ENCODE measurements around the gene KSR1. TPM values are rescaled to one million over a fixed set of nuclear protein-coding genes. Genes with fewer than 3 reads are reported as not detected.
"Not testable (repeated sequence)": the region's sequence is repeated elsewhere in the genome, so short reads cannot be mapped to it uniquely, and the experiment has no call there.

The KSR1 gene
- total RNA-seq, 4 donors from 2014 or later, result 10.0 to 15.2 (median 13.9) TPM

DNA sequence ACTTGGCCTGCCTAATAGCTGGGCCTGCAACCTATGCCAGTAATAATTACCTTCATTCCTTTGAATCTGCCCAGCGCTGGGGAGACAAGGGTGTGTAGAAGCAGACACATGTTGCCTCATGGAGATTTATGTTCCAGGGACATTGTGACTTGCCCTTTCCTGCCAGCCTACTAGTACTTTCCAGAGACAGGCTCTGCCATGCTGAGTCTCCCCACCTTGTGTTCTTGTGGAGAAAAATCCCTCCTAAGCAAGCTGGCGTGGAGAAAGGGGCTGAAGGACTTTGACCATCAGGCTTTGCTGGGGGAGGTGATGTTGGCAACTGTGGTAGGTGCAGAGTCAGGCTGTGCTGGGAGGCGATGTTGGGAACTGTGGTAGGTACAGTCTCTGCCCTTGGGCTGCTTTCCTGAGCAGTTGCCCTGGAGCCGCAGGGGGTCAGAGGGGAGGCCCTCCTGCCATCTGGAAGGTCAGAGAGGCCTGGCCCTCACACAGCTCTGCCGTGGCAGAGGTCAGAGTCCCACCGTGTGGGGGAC, 4.0 kb downstream of the KSR1 start:
- no peaks in the 10 kb centered on the region for H3K27me3 ChIP-seq
- WGBS, 2 donors (ENCODE audit: low coverage in 1 of 2), result 86% methylated on average over 2 of the region's 6 CpGs; no CpG with 5 or more reads in 1 of the 2 donors
- TF ChIP-seq POLR2AphosphoS5 (IDR thresholded peaks at IDR 0.05) (no peak), POLR2A (IDR thresholded peaks at IDR 0.05) (no peak), EP300 (IDR thresholded peaks at IDR 0.05) (no peak)
- TF ChIP-seq, protein P1, sequence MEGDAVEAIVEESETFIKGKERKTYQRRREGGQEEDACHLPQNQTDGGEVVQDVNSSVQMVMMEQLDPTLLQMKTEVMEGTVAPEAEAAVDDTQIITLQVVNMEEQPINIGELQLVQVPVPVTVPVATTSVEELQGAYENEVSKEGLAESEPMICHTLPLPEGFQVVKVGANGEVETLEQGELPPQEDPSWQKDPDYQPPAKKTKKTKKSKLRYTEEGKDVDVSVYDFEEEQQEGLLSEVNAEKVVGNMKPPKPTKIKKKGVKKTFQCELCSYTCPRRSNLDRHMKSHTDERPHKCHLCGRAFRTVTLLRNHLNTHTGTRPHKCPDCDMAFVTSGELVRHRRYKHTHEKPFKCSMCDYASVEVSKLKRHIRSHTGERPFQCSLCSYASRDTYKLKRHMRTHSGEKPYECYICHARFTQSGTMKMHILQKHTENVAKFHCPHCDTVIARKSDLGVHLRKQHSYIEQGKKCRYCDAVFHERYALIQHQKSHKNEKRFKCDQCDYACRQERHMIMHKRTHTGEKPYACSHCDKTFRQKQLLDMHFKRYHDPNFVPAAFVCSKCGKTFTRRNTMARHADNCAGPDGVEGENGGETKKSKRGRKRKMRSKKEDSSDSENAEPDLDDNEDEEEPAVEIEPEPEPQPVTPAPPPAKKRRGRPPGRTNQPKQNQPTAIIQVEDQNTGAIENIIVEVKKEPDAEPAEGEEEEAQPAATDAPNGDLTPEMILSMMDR (IDR thresholded peaks at IDR 0.05), result no peak
- no peak for ATAC-seq
- H3K27ac ChIP-seq, result no peak overlapping the region
- no peaks in the 10 kb centered on the region for H3K36me3 ChIP-seq
- peaks cover 0 to 32% (median 15%) of the 10 kb centered on the region in 3 donors for H3K4me1 ChIP-seq
- H3K9me3 ChIP-seq, result no peaks in the 10 kb centered on the region
- H3K4me3 ChIP-seq, result no peak overlapping the region

DNA sequence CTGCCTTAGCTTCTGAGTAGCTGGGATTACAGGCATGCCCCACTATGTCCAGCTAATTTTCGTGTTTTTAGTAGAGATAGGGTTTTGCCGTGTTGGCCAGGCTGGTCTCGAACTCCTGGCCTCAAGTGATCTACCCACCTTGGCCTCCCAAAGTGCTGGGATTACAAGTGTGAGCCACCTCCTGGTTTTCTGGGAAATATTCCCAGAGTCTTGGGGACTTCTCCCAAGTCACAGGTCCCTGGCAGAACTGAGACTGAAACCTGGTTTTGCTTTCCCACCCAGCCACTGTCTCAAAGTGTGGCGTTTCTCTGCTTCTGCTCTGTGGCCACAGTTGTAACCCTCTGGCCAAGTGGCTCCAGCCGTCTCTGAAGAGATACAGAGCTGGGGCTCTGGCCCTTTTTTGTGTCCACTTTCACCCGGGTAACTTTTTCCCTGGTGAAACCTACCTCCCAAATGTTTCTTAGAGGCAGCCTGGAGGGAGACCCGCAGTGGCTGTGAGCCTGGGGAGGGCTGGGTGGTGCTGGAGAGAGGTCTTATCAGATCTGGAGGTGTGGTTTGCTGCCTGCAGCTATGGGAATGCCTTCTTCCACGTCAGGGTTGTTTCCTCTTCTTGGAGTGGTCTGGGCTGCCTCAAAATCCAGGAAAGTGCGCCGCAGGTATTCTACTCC, 5.1 kb downstream of the KSR1 start:
- TF ChIP-seq, protein P1 (IDR thresholded peaks at IDR 0.05), result no peak
- WGBS, 2 donors (ENCODE audit: low coverage in 1 of 2), result 84 to 100% methylated on average over 4 to 5 of the region's 10 CpGs
- no peaks in the 10 kb centered on the region for H3K36me3 ChIP-seq
- no peak for ATAC-seq
- H3K4me3 ChIP-seq, result no peak overlapping the region
- H3K4me1 ChIP-seq, result peaks cover 0 to 25% (median 15%) of the 10 kb centered on the region in 3 donors
- H3K9me3 ChIP-seq, result no peaks in the 10 kb centered on the region
- H3K27ac ChIP-seq, result no peak overlapping the region
- no peaks in the 10 kb centered on the region for H3K27me3 ChIP-seq

DNA sequence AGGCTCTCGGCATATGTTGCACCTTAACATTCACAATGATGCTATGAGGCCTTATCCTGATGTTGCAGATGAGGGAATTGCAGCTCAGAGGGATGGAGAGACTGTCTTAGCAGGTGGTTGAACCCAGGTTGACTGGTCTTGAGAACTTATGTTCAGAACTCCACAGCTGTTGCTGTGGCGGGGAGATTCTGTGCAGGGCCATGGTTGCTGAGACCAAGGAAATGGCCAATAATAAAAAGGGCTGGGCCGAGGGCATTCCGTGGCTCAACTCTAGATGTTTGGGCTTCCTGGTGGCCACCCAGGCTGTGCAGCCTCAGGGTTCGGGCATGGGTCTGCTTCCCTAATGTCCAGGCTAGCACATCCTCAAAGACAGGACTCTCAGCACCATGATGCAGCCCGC, 5.9 kb downstream of the KSR1 start:
- TF ChIP-seq, protein P1 (IDR thresholded peaks at IDR 0.05), result no peak
- TF ChIP-seq POLR2A (IDR thresholded peaks at IDR 0.05), result no peak
- TF ChIP-seq EP300 (IDR thresholded peaks at IDR 0.05), result no peak
- no peak for TF ChIP-seq POLR2AphosphoS5 (IDR thresholded peaks at IDR 0.05)
- H3K36me3 ChIP-seq, result no peaks in the 10 kb centered on the region
- H3K4me3 ChIP-seq, result no peak overlapping the region
- H3K27me3 ChIP-seq, result no peaks in the 10 kb centered on the region
- WGBS, 2 donors (ENCODE audit: low coverage in 1 of 2), result 95 to 100% methylated on average over 2 of the region's 6 CpGs
- no peak overlapping the region for H3K27ac ChIP-seq
- ATAC-seq, result no peak
- H3K9me3 ChIP-seq, result no peaks in the 10 kb centered on the region
- peaks cover 0 to 19% (median 15%) of the 10 kb centered on the region in 3 donors for H3K4me1 ChIP-seq

DNA sequence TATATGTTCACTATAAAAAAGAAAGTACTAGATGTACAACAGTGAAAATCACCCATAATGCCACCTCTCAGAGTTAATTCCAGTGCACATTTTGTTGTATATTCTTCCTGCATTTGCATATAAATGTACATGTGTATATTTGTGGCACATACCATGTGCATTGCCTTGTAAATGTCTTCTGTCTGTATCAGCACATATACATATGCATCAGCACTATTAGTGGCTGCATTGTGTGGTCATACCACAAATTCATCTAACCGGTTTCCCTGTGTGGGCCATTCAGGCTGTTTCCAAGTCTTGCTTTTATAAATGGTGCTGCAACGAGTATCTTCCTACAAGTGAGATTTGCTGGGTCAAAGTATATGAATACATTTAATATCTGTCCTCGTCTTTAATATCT, 6.5 kb downstream of the KSR1 start:
- Histone ChIP-seq H3K36me3 (no peaks in the 10 kb centered on the region), H3K4me1 (peaks cover 0 to 14% (median 11%) of the 10 kb centered on the region in 3 donors), H3K27me3 (no peaks in the 10 kb centered on the region), H3K27ac (no peak overlapping the region), H3K9me3 (no peaks in the 10 kb centered on the region), H3K4me3 (no peak overlapping the region)
- ATAC-seq, result no peak
- 87 to 93% methylated on average over 3 of the region's 3 CpGs for WGBS, 2 donors (ENCODE audit: low coverage in 1 of 2)
- TF ChIP-seq, protein P1 (IDR thresholded peaks at IDR 0.05), result no peak

DNA sequence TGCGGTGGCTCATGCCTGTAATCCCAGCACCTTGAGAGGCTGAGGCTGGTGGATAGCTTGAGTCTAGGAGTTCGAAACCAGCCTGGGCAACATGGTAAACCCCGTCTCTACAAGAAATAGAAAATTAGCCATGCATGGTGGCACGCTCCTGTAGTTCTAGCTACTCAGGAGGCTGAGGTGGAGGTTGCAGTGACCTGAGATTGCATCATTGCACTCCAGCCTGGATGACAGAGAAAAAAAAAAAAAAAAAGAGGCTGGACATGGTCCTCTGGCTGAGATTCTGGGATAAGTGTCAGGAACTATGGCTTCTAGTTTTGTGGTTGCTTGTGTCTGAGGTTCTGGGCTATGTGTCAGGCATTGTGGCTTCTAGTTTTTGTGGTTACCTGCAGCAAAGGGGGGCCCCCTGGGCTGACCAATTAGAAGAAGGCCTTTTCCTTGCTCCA, 7.0 kb downstream of the KSR1 start:
- 87 to 95% methylated on average over 3 to 4 of the region's 4 CpGs for WGBS, 2 donors (ENCODE audit: low coverage in 1 of 2)
- no peaks in the 10 kb centered on the region for H3K9me3 ChIP-seq
- peaks cover 0 to 8% (median 5%) of the 10 kb centered on the region in 3 donors for H3K4me1 ChIP-seq
- no peak for ATAC-seq
- TF ChIP-seq, protein P1 (IDR thresholded peaks at IDR 0.05), result no peak
- no peak for TF ChIP-seq EP300 (IDR thresholded peaks at IDR 0.05)
- no peak for TF ChIP-seq POLR2A (IDR thresholded peaks at IDR 0.05)
- no peak for TF ChIP-seq POLR2AphosphoS5 (IDR thresholded peaks at IDR 0.05)
- no peaks in the 10 kb centered on the region for H3K36me3 ChIP-seq
- H3K27ac ChIP-seq, result no peak overlapping the region
- H3K27me3 ChIP-seq, result no peaks in the 10 kb centered on the region
- no peak overlapping the region for H3K4me3 ChIP-seq

DNA sequence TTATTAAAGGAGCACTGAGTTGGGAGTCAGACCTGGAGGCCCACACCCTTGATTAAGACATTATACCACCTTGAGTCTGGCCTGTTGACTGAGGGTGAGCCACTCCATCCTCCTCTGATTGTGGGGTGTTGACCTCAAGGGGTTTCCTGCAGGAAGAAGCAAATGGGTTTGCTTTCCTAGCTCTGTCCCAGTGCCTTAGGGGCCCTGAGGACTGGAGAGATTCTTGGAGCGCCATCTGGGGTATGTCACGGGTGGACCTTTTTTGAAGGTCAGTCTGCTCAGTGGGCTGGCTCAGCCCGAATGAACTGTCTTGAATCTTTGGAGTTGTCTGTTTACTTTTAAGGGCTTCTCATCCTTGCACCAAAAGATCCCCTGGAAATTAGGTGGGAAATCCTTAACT, 7.8 kb downstream of the KSR1 start:
- H3K9me3 ChIP-seq, H3K36me3 ChIP-seq, ATAC-seq, H3K27ac ChIP-seq, H3K27me3 ChIP-seq, H3K4me1 ChIP-seq, H3K4me3 ChIP-seq: not testable (repeated sequence)
- WGBS, 2 donors (ENCODE audit: low coverage in 1 of 2), result 95% methylated on average over 3 of the region's 3 CpGs; no CpG with 5 or more reads in 1 of the 2 donors
